GM10847 (cell line): ENCODE measurements around the gene KIDINS220.

Experiments used
- POLR2A ChIP-seq: IDR thresholded peaks from 2 replicates; pipeline ENCODE4 v1.6.1; 2011; ENCODE audit not compliant: insufficient read length; ENCODE audit errors: extremely low read depth

The KIDINS220 gene

GRCh38 chr2:8800218-8800617, 37.2 kb downstream of the KIDINS220 start:
- TF ChIP-seq POLR2A = no peak

DNA sequence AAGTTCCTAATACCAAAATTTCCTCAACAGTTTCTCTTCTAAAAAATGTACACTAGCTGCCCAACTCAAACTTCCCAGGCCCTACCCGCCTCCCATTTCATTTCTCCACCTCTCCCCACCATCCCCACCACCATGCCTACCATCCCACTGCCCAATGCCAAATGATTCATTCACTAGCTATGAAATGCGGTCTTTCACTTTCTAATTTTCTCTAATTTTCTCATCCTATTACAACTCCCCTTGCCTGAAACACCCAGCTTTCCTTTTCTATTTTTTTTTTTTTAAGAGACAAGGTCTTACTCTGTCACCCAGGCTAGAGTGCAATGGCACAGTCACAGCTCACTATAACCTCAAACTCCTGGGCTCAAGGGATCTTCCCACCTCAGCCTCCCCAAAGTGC, 38.4 kb downstream of the KIDINS220 start:
- TF ChIP-seq POLR2A = no peak

- TF ChIP-seq POLR2A = no peak
Observed at GRCh38 chr2:8798393-8798792, 39.0 kb downstream of the KIDINS220 start.

GRCh38 chr2:8797682-8798081, 39.7 kb downstream of the KIDINS220 start:
- TF ChIP-seq POLR2A = no peak

DNA sequence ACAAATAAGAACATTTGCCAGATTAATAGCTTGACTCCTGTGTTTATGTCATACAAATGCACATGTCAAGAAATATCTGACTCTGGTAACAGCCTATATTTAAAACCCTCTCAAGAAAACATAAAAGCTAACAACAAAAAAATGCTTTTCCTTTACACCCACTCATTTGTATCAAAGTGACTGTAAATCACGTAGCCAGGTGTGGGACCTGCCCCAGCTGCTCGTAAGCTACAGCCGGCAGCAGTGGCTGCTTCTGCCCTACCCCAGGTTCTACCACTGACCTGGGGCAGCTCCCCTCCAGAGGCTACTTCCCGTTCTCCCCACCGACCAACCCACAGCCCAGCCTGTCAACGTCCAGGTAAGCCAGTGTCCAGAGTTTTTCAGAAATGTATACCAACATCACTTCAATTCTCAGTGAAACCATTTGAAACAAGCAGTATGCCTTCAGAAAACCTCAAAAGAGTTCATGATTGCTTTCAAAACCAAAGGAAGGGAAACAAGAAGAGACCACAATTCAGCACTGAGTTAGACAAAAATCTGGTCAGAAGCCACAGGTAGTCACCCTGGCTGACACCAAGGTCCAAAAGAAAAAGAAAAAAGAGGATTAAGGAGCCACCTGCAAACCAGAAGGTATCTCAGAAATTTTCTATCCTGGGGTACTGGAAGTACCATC, 40.4 kb downstream of the KIDINS220 start:
- TF ChIP-seq POLR2A = no peak

DNA sequence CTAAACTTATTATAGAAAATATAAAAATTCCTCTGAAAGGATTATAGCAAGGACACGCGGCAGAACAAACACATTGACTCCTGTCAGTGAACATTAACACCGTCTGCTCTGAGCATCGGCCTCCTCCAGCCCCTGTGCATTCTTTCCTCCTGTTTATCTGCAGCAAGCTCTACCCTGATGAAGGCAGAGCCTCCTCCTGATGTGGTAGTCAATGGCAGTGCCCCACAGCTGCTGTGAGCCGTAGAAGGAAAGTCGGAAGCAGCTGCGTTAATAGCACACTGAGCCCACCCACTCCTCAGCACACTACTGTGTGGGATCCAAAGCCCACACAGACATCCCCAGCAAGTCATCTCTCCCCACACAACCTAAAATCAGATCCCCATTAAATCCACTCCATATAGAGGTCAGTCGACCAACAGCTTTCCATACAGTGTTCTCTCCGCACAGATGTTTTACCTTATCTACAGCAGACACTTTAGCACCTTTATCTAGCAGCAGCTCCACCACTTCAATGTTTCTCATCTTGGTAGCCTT, 41.0 kb downstream of the KIDINS220 start:
- TF ChIP-seq POLR2A = no peak

DNA sequence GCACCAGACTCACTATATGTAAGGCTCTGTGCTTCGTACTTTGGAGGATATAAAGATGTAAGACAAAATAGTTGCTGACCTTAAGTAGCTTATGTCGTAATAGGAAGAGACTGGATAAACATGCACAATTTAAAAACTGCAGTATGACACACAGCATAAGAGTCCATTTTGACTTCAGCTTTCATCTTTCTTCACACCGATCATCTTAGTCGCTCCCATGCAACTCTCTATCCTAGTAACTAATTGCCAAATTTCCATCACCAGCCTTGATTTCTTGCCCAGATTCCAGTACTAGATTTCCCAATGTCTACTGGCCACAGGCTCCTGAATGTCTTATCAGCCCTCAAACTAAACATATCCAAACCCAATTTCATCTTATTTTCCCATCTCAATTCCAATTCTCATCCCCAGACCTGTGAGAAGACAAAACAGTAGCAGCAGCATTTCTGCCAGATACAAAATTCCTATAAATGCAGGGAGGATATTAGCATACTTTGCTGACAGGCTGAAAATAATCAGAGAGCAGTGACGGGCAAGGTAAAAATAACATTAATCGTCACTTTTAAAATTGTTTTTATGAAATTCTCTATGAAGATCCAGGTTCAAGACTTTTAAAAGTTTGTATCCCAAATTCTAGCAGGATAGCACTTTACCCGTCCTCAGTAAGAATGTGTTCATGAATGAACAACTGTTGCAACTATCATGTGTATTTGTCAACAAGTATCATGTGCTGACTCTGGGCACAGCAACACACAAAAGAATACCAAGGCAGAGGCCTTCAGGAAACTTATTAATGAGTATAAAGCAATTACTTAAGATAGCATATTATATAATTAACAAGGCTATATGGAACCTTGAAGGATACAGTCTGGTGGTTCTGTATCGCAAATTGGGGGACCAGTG, 42.2 kb downstream of the KIDINS220 start:
- TF ChIP-seq POLR2A = no peak

GRCh38 chr2:8790739-8791162, 46.7 kb downstream of the KIDINS220 start:
- no peak for TF ChIP-seq POLR2A

- no peak for TF ChIP-seq POLR2A
Observed at GRCh38 chr2:8786463-8786862, 51.0 kb downstream of the KIDINS220 start.

DNA sequence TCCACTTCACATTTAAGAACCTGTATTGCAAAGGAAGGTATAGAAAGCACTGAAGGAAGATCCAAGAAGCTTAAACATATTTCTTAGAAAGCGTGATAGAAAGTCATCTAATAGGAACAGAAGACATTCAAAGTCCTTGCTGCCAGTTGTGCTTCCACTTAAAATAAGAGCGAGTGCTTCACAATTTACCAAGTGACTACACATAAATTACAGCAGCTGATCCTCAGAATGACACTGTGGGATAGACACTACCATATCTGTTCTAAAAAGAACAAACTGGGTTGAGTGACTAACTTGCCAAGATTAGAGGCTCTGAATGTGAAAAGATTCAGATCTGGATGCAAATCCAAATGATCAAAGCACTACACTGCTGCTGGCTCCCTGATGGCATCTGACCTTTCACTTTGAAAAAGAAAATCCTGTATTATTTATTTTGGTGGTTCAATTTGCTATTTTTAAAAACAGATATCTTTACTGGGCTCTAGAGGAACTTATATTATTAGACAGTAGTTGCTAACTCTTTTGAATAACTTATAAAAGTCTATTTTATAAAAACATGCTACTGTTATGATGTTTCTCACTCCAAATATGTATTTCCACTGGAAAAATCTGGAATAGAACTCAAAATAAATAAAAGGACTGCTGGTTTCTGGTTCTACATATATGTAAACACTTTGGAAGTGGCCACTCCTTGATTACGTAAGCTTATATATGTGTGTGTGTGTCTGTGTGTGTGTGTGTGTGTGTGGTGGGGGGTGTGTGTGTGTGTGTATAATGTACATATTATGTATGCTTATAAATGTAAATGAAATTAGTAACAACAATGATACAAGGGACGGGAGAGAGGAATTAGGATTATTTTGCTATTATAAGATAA, 57.4 kb downstream of the KIDINS220 start:
- TF ChIP-seq POLR2A = no peak

GRCh38 chr2:8774371-8774770, 63.0 kb downstream of the KIDINS220 start:
- TF ChIP-seq POLR2A = no peak

DNA sequence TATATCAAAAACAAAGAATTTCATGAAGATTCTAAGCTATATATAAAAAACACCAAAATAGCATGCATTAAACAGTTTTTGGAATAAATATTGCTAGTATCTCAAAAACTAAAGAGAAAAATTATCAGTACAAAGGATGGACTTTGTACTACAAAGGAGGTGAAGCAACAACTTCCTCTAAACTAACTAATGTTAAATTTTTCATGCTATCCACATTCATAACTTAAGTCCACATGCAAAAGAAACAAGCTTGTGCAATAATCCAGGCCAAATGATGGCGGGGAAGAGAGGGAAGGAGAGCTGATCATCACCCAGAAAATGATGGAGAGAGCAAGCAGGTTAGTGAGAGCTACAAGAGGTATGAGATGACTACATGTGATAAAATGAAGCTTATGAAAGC, 70.1 kb downstream of the KIDINS220 start:
- TF ChIP-seq POLR2A = no peak

DNA sequence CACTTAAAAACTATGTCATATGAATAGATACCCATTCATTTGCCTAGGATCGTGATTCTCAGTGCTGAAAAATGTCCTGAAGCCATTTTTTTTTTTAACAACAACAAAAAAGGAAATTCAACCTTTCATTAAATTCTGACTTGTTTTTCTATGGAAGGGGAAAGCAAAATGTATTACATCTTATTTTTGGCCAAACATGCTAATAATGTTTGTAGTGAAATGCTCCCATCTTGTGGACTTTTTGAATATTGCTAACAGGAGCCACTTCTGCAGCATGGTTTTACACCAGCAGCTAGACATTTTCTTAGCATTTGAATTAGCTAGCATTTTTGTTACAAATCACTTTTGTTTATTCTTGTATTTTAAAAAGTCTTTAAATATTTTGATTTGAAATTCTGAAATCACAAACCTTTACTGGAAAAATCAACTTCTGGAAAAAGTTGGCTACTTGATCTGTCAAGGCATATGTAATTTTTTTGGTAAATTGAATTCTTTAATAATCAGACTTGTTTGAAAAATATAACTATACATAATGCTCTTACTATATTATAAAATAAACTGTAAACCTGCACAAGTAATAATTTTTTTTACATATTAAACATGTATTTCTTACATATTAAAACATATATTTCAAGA, 75.8 kb downstream of the KIDINS220 start:
- no peak for TF ChIP-seq POLR2A

DNA sequence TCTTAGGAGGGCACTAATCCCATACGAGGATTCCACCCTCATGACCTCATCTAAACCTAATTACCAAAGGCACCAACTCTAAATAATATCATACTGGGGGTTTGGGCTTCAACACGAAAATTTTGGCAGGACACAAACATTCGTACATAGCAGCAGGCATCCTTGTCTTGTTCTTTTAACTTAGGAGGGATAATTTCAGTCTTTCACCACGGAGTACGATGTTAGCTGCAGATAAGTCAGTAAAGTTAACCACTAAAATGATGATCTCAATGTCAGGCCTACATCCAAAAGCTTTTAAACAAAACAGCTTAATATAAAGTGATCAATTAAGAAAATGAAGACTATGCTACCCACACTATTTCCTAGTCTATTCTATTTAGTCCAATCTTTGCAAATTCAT, 80.7 kb downstream of the KIDINS220 start:
- no peak for TF ChIP-seq POLR2A

- no peak for TF ChIP-seq POLR2A
Observed at GRCh38 chr2:8756230-8756629, 81.2 kb downstream of the KIDINS220 start.
